ENCODE data around the gene PSD4. TPM values are rescaled to one million over a fixed set of nuclear protein-coding genes. Genes with fewer than 3 reads are reported as not detected.
A peak's percentile ranks its signal among the peaks of the same experiment; 100 is the strongest.

PSD4 gene
- total and polyA plus RNA-seq, 5 experiments from 2014 or later = 22.8 to 124 (median 44.1) TPM

- Mint-ChIP-seq H3K36me3 (no peaks in the 10 kb centered on the region), H3K9me3 (no peaks in the 10 kb centered on the region), H3K27ac (no peak overlapping the region), H3K4me1 (peaks cover 0 to 9% (median 4%) of the 10 kb centered on the region in 4 donors), H3K4me3 (no peak overlapping the region), H3K27me3 (peaks cover 0 to 2% (median 0%) of the 10 kb centered on the region in 5 donors)
- POLR2A ChIA-PET = no interaction called here
- ATAC-seq (no peak), DNase-seq (no peak)
Measured at GRCh38 chr2:113224647-113225236, 51.0 kb downstream of the PSD4 start.

GRCh38 chr2:113225263-113226259, 51.8 kb downstream of the PSD4 start:
- no peaks in the 10 kb centered on the region for H3K9me3 Mint-ChIP-seq
- DNase-seq (peak in 1 of 10 donors; percentile 7), ATAC-seq (no peak)
- POLR2A ChIA-PET = no interaction called here
- H3K27me3 Mint-ChIP-seq = peaks cover 0 to 2% (median 0%) of the 10 kb centered on the region in 5 donors
- H3K4me3 Mint-ChIP-seq = no peak overlapping the region
- no peak overlapping the region for H3K27ac Mint-ChIP-seq
- no peaks in the 10 kb centered on the region for H3K36me3 Mint-ChIP-seq
- peaks cover 5 to 10% (median 7%) of the 10 kb centered on the region in 4 donors for H3K4me1 Mint-ChIP-seq

GRCh38 chr2:113226462-113226861, 52.7 kb downstream of the PSD4 start:
- Mint-ChIP-seq H3K27ac (no peak overlapping the region), H3K4me3 (no peak overlapping the region), H3K27me3 (peaks cover 0 to 2% (median 0%) of the 10 kb centered on the region in 5 donors), H3K4me1 (peaks cover 5 to 12% (median 9%) of the 10 kb centered on the region in 4 donors), H3K36me3 (no peaks in the 10 kb centered on the region), H3K9me3 (no peaks in the 10 kb centered on the region)
- DNase-seq (no peak), ATAC-seq (no peak)
- POLR2A ChIA-PET = no interaction called here

GRCh38 chr2:113227290-113227689, 53.5 kb downstream of the PSD4 start:
- H3K4me3 Mint-ChIP-seq = no peak overlapping the region
- ATAC-seq = no peak
- no peaks in the 10 kb centered on the region for H3K9me3 Mint-ChIP-seq
- peaks cover 5 to 12% (median 9%) of the 10 kb centered on the region in 4 donors for H3K4me1 Mint-ChIP-seq
- no peak overlapping the region for H3K27ac Mint-ChIP-seq
- POLR2A ChIA-PET = no interaction called here
- H3K36me3 Mint-ChIP-seq = no peaks in the 10 kb centered on the region
- H3K27me3 Mint-ChIP-seq = peaks cover 0 to 2% (median 0%) of the 10 kb centered on the region in 5 donors
- peak in 1 of 10 donors; percentile 1 for DNase-seq

GRCh38 chr2:113227698-113228097, 53.9 kb downstream of the PSD4 start:
- peaks cover 0 to 2% (median 0%) of the 10 kb centered on the region in 5 donors for H3K27me3 Mint-ChIP-seq
- DNase-seq (peak in 1 of 10 donors; percentile 31), ATAC-seq (no peak)
- peaks cover 5 to 12% (median 9%) of the 10 kb centered on the region in 4 donors for H3K4me1 Mint-ChIP-seq
- no peak overlapping the region for H3K4me3 Mint-ChIP-seq
- no peaks in the 10 kb centered on the region for H3K9me3 Mint-ChIP-seq
- H3K27ac Mint-ChIP-seq = no peak overlapping the region
- POLR2A ChIA-PET = no interaction called here
- no peaks in the 10 kb centered on the region for H3K36me3 Mint-ChIP-seq

GRCh38 chr2:113228351-113228750, 54.6 kb downstream of the PSD4 start:
- POLR2A ChIA-PET = no interaction called here
- DNase-seq (no peak), ATAC-seq (no peak)
- H3K4me3 Mint-ChIP-seq = no peak overlapping the region
- peaks cover 5 to 12% (median 10%) of the 10 kb centered on the region in 4 donors for H3K4me1 Mint-ChIP-seq
- no peak overlapping the region for H3K27ac Mint-ChIP-seq
- H3K9me3 Mint-ChIP-seq = no peaks in the 10 kb centered on the region
- H3K27me3 Mint-ChIP-seq = peaks cover 0 to 2% (median 0%) of the 10 kb centered on the region in 5 donors
- no peaks in the 10 kb centered on the region for H3K36me3 Mint-ChIP-seq

- ATAC-seq (no peak), DNase-seq (no peak)
- Mint-ChIP-seq H3K4me1 (peaks cover 5 to 12% (median 10%) of the 10 kb centered on the region in 4 donors), H3K27me3 (peaks cover 0 to 2% (median 0%) of the 10 kb centered on the region in 5 donors), H3K9me3 (no peaks in the 10 kb centered on the region), H3K36me3 (no peaks in the 10 kb centered on the region), H3K27ac (peak overlapping the region in 1 of 10 donors; percentile 29), H3K4me3 (no peak overlapping the region)
- POLR2A ChIA-PET = interaction anchor here (0.5 kb wide), 1 partner anchor 22 kb away, joined by 4 read pairs; no protein-coding TSS in a partner anchor
Measured at GRCh38 chr2:113228991-113229716, 55.4 kb downstream of the PSD4 start.

GRCh38 chr2:113229795-113230194, 56.0 kb downstream of the PSD4 start:
- H3K27ac Mint-ChIP-seq = peak overlapping the region in 1 of 10 donors; percentile 29
- no peaks in the 10 kb centered on the region for H3K9me3 Mint-ChIP-seq
- H3K27me3 Mint-ChIP-seq = no peaks in the 10 kb centered on the region
- no peaks in the 10 kb centered on the region for H3K36me3 Mint-ChIP-seq
- DNase-seq = no peak
- H3K4me1 Mint-ChIP-seq = peaks cover 5 to 12% (median 10%) of the 10 kb centered on the region in 4 donors
- H3K4me3 Mint-ChIP-seq = no peak overlapping the region
- no peak for ATAC-seq
- POLR2A ChIA-PET = no interaction called here

DNA sequence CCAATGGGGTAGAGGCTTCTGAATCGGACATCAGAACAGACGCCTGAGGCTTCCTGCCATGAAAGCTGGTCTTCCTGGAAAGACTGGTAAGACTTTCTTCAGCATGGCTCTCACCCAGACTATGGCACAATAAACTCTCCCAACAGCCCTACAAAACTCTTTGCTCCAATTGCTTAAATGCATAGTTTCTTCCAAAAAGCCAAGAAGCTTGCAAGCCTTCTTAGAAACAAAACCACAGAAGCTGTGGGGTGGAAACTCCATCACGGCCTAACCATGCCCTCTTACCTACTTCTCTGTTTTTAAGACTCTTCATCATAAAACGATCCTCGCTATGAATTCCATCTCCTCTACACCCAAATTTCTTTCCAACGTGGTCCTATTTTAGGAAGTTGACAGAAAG, 56.8 kb downstream of the PSD4 start:
- Mint-ChIP-seq H3K9me3 (no peaks in the 10 kb centered on the region), H3K4me1 (peaks cover 5 to 13% (median 11%) of the 10 kb centered on the region in 4 donors), H3K36me3 (peaks cover 0 to 2% (median 0%) of the 10 kb centered on the region in 3 donors), H3K4me3 (no peak overlapping the region), H3K27me3 (no peaks in the 10 kb centered on the region), H3K27ac (peak overlapping the region in 3 of 10 donors; percentile 12 to 58 (median 46))
- POLR2A ChIA-PET = no interaction called here
- peak in 1 of 10 donors; percentile 3 for DNase-seq
- ATAC-seq = no peak

DNA sequence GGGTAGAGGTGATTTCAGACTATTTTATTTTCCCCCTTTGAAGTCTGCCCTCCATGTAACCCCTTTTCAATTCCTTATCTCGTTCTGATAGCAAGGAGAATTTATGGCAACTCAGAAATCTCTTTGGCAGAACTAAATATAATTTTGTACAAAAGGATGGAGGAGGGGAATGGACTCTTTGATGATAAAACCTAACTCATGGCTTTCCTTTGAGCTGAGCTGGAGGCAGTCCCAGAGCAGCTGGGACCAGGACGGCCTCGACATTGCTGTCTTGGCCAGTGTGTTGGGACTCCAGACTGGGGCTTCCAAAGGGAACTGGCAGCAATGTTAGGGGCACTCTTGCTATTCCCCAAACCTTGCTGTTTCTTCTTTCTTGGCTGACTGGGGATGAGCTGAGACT, 57.3 kb downstream of the PSD4 start:
- H3K4me3 Mint-ChIP-seq = no peak overlapping the region
- no peaks in the 10 kb centered on the region for H3K27me3 Mint-ChIP-seq

DNA sequence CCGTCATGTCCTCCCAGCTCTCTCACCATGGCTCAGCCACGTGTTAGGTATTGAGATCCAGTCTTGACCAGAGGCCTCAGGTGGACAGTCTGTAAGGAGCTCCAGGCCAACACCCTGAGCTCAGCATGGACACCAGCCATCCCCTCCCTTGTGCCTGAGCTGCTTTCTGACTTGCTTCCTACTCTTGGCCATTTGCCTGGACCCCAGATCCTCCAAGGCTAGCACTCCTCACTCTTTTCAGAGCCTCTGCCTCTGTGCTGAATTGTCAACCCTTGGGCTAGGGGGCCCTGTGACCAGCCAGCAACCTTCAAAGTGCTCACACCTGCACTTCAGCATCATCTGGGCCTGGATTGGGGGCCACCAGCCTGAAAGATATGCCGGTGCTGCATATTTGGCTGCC, 58.4 kb downstream of the PSD4 start:
- Mint-ChIP-seq H3K27me3 (no peaks in the 10 kb centered on the region), H3K9me3 (no peaks in the 10 kb centered on the region), H3K36me3 (peaks cover 0 to 2% (median 0%) of the 10 kb centered on the region in 3 donors), H3K4me3 (no peak overlapping the region), H3K4me1 (peaks cover 7 to 18% (median 14%) of the 10 kb centered on the region in 4 donors), H3K27ac (no peak overlapping the region)
- ATAC-seq (no peak), DNase-seq (no peak)
- POLR2A ChIA-PET = interaction anchor here (0.6 kb wide), 1 partner anchor 21 kb away, joined by 3 read pairs; no protein-coding TSS in a partner anchor

More for the DNA sequence above, 57.3 kb downstream of the PSD4 start:
- Mint-ChIP-seq H3K27ac (no peak overlapping the region), H3K9me3 (no peaks in the 10 kb centered on the region), H3K36me3 (peaks cover 0 to 2% (median 0%) of the 10 kb centered on the region in 3 donors), H3K4me1 (peaks cover 5 to 13% (median 11%) of the 10 kb centered on the region in 4 donors)
- DNase-seq = no peak
- ATAC-seq = no peak
- POLR2A ChIA-PET = no interaction called here

DNA sequence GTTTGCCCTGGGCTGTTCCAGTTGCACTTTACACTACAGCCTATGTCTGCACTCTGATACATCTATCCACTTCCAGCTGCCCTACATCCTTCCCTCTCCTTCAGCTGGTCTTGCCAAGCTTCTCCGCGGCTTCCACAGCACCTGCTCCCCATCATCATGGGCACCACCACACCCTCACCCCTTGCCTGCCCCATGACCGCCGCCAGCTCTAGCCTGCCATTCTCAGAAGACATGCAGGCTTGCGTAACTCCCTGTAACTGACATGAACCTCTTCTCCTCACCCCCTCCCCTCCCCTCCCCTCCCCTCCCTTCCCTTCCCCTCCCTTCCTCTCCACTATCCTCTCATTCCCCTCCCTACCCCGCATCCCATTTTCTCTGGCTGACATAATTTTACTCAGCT, 59.0 kb downstream of the PSD4 start:
- POLR2A ChIA-PET = interaction anchor here (0.7 kb wide), 1 partner anchor 52 kb away, joined by 3 read pairs; no protein-coding TSS in a partner anchor
- no peak for ATAC-seq
- no peak overlapping the region for H3K4me3 Mint-ChIP-seq

More for the DNA sequence above, 59.0 kb downstream of the PSD4 start:
- Mint-ChIP-seq H3K4me1 (peaks cover 8 to 23% (median 16%) of the 10 kb centered on the region in 4 donors), H3K9me3 (no peaks in the 10 kb centered on the region), H3K36me3 (peaks cover 0 to 8% (median 0%) of the 10 kb centered on the region in 3 donors), H3K27me3 (no peaks in the 10 kb centered on the region), H3K27ac (no peak overlapping the region)
- no peak for DNase-seq

Measured in naive thymus-derived CD8-positive, alpha-beta T cell (primary cell).